ENCODE measurements around the gene INSL6.
"Not testable (repeated sequence)": the region's sequence is repeated elsewhere in the genome, so short reads cannot be mapped to it uniquely, and the experiment has no call there.

The INSL6 gene, protein sequence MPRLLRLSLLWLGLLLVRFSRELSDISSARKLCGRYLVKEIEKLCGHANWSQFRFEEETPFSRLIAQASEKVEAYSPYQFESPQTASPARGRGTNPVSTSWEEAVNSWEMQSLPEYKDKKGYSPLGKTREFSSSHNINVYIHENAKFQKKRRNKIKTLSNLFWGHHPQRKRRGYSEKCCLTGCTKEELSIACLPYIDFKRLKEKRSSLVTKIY

DNA sequence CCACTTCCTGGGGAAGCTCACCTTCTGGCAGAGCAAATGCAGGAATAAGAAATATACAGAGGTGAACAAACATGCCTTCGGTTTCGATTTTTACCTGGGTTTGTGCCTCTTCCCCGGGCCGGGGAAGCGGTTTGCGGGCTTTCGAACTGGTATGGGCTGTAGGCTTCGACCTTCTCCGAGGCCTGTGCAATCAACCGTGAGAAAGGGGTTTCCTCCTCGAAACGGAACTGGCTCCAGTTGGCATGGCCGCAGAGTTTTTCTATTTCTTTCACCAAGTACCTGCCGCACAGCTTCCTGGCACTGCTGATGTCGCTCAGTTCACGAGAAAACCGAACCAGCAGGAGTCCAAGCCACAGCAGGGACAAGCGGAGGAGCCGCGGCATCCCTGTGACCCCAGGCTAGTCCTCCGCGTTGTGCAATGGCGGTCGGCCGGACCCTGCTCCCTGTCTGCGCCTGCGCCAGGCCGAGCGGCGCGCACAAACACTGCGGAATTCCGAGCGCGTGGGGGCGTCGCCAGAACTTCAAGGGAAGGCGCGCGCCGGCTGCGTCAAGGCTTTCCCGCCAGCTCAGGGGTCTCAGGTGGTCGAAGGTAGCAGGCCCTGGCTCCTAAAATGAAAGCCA is at the start of gene INSL6:
TSS of gene INSL6 (minus strand) at position 420 of the 621 bp plus-strand sequence. CDS start at position 383, 37 bp downstream.
- no peak for DNase-seq (ENCODE audit: low read depth in 2 of 2)

DNA sequence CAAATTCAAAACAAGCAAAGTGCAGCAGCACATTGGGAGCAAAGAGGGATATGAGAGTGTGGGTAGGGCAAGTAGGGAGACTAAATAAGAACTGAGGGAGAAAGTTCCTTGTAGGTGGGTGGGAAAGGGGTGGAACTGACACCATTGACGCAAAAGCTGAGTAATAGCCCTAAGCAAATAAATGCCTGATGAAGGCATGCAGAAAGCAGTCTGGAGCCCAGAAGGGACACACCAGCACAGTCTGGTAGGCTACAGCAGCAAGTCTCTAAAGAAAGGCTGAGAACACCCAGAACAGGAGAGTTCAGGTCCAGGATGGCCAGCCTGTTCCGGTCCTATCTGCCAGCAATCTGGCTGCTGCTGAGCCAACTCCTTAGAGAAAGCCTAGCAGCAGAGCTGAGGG is 45.8 kb upstream of the INSL6 start, which contains the start of gene INSL4:
TSS of gene INSL4 (plus strand) at position 208 of the 400 bp plus-strand sequence. CDS start at position 313, 105 bp downstream.
- DNase-seq (ENCODE audit: low read depth in 2 of 2): no peak

DNA sequence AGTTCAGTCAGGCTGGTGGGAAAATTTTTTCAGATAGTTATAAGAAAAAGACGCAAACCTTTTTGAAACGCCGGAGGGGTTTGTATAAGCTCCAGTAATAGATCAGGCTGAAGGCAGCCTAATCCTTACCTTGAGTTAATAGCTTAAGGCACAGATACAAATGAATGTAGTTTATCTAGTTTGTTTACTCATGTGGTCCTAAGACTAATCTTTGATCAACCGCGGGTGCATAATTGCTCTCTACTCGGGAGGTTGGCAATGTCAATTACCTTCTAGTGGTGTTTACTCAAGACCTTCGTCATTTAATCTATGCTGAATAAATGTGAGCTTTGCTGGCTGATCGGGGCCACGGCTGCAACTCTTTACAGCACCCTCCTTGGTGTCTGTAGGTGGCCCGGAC is 45.1 kb upstream of the INSL6 start:
- no peak for DNase-seq (ENCODE audit: low read depth in 2 of 2)

DNA sequence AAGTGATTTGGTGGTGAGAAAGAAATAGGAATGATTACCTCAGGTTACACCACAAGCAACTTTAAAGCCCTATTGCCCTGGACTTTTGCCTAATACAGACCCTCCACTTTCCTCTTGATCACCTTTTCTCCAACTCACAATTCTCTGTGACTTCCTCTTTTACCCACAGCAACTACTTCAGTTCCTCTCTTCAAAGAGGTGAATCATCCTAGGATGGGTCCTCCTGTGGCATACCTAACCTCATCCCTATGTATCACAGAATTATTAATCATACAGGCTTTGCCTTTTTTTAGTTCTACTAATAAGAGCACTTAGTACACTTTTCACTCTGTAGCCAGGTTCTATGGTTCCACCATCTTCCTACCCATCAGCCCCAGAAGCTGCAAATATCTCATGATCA is 19.6 kb upstream of the INSL6 start:
- DNase-seq (ENCODE audit: low read depth in 2 of 2): no peak

DNA sequence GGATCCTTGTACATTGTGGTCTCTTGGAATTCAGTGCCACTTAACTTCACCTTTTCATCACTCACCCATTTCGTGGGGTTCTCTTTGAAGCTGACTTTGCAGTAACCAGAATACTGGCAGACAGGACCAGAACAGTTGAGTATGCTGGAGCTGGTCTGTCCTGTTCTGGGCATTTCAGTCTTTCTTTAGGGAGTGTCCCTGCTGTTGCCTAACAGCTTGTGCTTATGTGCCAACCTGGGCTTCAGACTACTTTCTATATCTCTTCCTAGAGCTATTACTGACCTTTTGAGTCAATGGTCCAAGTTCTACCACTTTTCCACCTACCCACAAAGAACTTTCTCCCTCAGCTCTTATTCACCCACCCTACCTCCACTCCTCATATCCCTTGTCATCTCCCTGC is 10.0 kb upstream of the INSL6 start:
- no peak for DNase-seq (ENCODE audit: low read depth in 2 of 2)

DNA sequence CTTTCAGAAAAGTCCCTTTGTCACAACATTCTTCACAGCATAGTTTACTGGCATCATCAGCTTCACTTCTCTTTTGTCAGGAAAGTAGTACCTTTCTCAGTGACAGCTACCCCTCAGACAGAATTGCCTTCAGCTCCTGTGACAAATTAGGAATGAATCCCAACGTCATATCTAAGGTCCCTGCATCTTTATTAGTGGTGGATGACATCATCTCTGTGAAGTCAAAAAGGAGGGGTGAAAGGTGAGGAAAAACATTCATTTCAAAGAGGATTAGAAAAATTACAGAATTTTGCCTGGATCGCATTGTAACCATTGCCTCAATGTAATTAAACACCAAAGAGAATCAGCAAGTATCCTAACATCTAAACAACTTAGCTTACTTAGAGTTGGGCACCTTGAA is 7.9 kb upstream of the INSL6 start:
- DNase-seq (ENCODE audit: low read depth in 2 of 2): no peak

DNA sequence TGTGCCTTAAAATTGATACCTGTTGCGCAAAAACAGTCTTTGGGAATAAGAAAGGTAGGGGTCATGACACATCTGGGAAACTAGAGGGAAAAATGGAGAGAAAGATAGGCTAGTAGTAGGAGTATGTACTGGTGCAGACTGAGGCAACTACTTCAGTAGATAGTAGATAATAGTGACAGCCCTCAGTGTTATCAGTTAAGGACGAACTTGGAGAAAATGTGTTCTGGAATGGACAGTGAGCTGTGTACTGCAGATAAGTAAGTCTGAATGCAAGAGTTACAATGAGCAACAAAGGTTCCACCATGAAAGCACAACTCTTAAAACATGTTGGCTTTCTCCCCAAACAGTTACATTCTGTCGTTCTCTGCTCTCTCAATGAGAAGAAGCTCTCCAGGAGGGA is 6.5 kb upstream of the INSL6 start:
- DNase-seq (ENCODE audit: low read depth in 2 of 2): no peak

DNA sequence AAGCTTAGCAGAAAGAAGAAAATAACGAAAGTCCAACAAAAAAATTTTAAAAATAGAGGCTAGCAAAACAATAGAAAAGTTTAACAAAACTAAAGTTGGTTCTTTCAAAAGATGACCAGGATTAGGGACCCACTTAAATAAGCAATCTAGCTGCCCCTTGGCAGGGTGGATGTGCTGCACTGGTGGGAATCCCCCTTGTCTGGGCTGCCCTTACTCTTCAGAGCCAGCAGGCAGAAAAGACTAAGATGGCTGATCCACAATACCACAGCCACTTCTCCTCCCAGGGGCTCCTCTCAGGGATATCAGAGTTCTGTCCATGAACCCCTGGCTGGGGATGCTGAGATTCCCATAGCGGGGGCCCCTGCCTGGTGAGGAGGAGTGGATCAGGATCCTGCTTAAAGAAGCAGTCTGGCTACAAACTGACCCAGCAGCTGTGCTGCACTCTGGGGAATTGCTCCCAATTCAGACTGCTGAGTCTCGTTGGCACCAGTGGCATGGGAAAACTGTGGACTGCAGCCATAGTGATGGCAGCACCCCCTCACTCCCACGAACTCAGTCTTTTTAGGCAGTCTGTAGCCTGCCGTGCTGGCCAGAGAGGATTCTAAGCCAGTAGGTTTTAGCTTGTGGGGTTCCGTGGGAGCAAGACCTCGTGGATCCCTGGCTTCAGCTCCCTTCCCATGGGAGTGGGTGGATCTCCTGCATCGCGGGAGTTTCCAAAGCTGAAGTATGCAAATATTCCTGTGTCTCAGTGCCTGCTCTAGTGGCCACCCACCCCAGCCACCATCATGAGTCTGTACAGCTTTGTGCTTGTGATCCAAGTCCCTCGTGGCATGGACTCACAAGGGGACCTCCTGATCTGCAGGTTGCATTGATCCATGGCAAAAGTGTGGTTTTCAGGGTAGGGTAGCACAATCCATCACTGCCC is 2.9 kb upstream of the INSL6 start:
- no peak for DNase-seq (ENCODE audit: low read depth in 2 of 2)

DNA sequence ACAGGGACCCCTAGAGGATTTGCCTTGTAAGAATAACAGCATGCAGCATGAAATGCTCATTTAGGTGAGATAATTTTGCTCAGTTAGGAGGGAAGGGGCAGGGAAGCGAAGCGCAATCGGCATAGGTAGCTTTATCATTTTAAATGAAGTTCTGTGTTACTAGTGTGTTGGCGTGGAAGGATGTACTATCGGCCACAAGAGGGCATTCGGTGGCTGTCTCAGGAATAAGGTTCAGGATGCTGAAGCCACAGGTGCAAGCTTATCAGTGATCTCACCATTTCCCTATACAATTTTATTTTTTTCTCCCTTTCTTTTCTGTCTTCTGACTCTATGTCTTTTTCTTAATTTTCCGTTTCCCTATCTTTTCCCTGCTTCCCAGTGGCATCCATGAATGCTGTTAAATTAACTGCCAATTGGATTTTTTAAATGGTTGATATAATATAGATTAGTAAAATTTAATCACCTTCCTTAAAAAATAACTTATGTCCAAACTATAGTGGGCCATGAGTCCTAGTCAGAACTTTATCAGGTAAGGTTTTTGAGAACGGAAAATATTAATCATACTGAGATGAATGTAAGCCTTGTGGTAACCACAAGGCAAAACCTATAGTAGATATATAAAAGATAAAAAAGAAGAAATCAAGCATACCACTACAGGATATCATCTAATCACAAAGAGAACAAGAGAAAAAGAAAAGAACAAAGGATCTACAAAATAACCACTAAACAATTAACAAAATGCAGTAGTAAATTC is 1.2 kb upstream of the INSL6 start:
- peak; percentile 26 for DNase-seq (ENCODE audit: low read depth in 2 of 2)

DNA sequence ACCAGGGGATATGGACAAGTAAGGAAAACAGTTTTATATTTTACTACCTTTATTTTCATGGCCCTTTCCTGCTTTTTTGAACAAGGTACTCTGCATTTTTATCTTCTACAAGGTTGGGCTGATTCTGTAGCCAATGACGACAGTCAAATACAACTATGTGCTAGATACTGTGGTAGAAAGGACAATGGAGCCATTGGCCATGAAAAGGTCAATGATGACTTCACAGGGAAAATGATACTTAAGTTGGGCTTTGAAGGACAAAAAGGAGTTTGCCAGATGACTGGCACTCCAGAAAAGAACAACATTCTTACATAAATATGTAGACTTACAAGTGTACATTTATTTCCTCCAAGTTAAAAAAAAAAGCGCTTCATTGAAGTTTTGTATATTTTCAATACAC is 663 bp downstream of the INSL6 start:
- no peak for DNase-seq (ENCODE audit: low read depth in 2 of 2)

DNA sequence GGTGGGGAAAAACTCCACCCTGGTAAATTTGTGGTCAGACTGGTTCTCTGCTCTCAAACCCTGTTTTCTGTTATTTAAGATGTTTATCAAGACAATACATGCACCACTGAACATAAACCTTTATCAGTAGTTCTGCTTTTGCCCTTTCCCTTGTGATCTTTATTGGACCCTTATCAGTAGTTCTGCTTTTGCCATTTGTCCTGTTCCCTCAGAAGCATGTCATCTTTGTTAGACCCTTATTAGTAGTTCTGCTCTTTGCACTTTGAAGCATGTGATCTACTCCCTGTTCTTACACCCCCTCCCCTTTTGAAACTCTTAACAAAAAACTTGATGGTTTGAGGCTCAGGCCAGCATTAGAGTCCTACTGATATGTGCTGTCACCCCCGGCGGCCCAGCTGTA is 4.8 kb downstream of the INSL6 start:
- not testable (repeated sequence) for DNase-seq (ENCODE audit: low read depth in 2 of 2)

DNA sequence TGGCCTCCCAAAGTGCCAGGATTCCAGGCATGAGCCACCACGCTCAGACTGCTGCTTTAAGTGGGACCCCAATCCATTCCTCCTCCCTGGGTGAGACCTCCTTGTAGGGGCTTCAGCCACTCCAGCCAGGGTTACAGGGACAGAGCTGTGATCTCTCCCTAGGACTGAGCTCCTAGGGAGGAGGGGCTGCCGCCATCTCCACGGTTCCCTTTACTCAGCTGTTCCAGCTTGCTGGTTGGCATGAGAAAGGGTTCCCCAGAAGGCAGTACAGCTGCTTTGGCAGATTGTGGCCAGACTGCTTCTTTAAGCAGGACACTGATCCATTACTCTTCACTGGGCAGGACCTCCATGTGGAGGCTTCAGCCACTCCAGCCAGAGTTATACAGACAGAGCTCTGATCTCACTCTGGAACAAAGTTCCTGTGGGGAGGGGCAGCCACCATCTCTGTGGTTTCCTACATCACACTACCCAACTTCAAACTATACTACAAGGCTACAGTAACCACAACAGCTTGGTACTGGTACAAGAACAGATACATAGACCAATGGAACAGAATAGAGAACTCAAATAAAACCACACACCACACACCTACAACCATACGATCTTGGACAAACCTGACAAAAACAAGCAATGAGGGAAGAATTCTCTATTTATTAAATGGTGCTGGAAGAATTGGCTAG is 7.2 kb downstream of the INSL6 start:
- no peak for DNase-seq (ENCODE audit: low read depth in 2 of 2)

DNA sequence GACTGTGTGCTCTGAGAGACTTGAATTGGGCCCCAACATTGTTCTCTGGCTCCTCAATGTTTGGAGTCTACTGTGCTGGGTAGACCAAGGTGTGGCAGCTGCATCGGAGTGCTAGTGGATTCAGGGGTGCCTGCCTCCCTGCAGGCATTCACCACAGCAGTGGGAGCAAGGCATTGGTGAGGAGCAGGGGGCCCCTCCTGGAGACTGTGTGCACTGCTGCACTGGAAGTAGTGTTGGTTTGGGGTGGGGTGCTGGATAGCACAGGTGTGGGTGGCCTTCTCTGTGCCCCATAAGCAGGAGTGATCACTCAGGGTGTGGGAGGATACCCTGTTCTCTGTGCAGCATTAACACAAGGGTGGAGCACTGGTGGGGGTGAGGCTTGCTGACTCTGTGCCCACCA is 39.2 kb downstream of the INSL6 start:
- no peak for DNase-seq (ENCODE audit: low read depth in 2 of 2)

DNA sequence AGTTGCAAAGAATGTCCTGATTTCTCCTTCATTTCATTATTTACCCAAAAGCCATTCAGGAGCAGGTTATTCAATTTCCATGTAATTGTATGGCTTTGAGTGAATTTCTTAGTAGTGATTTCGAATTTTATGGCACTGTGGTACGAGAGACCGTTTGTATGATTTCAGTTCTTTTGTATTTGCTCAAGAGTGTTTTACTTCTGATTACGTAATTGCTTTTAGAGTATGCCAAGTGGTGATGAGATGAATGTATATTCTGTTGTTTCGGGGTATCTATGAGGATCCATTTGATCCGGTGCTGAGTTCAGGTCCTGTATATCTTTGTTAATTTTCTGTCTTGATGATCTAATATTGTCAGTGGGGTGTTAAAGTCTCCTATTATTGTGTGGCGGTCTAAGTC is 41.2 kb downstream of the INSL6 start:
- DNase-seq (ENCODE audit: low read depth in 2 of 2): no peak

DNA sequence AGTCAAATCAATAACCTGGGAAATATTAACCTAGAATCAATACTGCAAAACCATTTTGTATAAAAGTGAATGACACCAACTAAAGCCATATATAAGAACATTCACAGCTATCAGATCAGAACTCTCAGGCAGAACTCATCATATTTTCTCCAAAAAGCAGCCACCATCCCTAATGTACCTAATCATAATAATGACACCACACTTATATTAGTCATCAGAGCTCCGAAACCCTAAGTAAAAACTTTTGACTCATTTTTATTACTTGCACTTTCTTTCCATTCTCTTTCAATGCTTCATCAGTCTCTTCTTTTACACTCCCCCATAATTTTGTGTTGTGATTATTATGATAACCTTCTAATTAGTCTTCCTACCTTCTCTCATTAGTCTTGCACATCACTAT is 45.3 kb downstream of the INSL6 start:
- no peak for DNase-seq (ENCODE audit: low read depth in 2 of 2)

DNA sequence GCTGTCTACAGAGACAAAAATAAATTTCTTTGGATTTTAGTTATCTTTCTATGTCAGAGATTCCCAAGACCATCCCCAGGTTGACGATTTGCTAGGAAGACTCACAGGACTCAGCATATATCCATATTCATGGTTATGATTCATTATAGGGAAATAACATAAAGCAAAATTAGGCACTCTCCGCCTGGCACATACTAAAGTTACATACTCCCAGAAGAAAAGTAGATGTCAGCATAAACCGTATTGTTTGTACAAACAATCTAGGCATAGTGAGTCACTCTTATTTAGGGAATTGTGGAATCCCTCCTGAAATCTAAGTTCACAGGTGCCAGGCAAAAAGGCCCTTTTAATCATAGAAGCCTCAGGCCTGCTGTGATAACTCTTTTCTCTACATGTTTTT is 62.9 kb downstream of the INSL6 start:
- DNase-seq (ENCODE audit: low read depth in 2 of 2): no peak

DNA sequence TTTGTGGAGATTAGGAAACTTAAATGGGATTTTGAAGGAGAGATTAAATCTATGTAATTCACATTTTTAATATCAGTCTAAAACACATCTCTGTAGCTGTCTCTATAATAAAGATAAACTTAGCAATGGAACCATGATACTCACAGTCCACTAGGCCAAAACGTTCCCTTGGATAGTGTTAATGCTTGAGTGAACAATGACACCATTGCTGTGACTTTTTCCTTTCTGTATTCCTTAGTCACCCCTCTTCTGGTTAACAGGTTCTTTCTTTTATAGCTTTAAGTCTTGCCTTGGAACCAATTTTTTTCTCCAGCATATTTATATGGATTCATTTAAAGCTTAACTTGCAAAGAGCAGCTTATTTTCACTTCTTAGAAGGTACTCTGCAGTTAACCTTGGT is 63.3 kb downstream of the INSL6 start:
- no peak for DNase-seq (ENCODE audit: low read depth in 2 of 2)

DNA sequence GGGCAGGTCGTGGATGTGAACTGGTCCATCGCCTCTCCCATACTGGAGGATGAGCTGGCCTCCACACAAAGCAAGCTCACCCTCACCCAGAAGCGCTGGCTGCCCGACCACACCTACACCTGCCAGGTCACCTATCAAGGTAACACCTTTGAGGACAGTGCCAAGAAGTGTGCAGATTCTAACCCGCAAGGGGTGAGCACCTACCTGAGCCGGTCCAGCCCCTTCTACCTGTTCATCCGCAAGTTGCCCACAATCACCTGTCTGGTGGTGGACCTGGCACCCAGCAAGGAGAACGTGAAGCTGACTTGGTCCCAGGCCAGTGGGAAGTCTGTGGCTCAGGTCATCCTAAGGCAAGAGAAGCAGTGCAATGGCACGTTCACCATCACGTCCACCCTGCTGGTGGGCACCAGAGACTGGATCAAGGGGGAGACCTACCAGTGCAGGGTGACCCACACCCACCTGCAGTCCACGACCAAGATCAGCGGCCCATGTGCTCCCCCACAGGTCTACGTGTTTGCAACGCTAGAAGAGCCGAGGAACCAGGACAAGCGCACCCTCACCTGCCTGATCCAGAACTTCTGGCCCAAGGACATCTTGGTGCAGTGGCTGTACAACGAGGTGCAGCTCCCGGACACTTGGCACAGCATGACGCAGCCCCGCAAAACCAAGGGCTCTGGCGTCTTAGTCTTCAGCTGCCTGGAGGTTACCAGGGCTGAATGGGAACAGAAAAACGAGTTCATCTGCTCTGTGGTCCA is 71.3 kb downstream of the INSL6 start:
- DNase-seq (ENCODE audit: low read depth in 2 of 2): no peak
